OCI-LY7 (cell line): Measurements from ENCODE around the gene LRBA. TPM values are rescaled to one million over a fixed set of nuclear protein-coding genes. Genes with fewer than 3 reads are reported as not detected.

Experiments
- BruUV-seq: library from RNA; stranded (reverse); fragments of 400-500 nt; replicated peaks from 2 replicates; lab custom pipeline; 2021; lab: Mats Ljungman, UMichigan
- CTCF ChIA-PET: fragments of 300-600 bp; sonication (Branson Sonifier 250); formaldehyde crosslinking; loops from one replicate; lab custom pipeline; 2022; ENCODE audit warnings: antibody characterized with exemption; ENCODE audit not compliant: unreplicated experiment; lab: Charles Lee
- POLR2A ChIA-PET: fragments of 300-600 bp; sonication (Branson Sonifier 250); formaldehyde crosslinking; loops from one replicate; lab custom pipeline; 2022; ENCODE audit warnings: antibody characterized with exemption; lab: Charles Lee
- DNase-seq: peaks from one replicate; pipeline ENCODE4 v3.0.0-alpha.2; 2015; ENCODE audit warnings: low spot score
- H2AFZ ChIP-seq: fragments of 200-600 bp; sonication (generic), shearing (Covaris generic); 2 replicates; pipeline ENCODE4 v1.6.1; 2014; ENCODE audit warnings: mild to moderate bottlenecking, antibody characterized with exemption, low read length, moderate library complexity
- H3K27ac ChIP-seq: fragments of 200-600 bp; sonication (generic); 2 replicates; pipeline ENCODE4 v1.5.1; 2014; ENCODE audit warnings: mixed run types, low read depth, mild to moderate bottlenecking, moderate library complexity, low read length, inconsistent platforms; ENCODE audit not compliant: poor library complexity, severe bottlenecking
- H3K36me3 ChIP-seq: fragments of 200-600 bp; sonication (generic); 2 replicates; pipeline ENCODE4 v1.6.1; 2014; ENCODE audit warnings: mild to moderate bottlenecking, antibody characterized with exemption, low read length, moderate library complexity, mixed read lengths; ENCODE audit not compliant: insufficient read depth
- H3K4me1 ChIP-seq: fragments of 200-600 bp; sonication (generic); 2 replicates; pipeline ENCODE4 v1.5.1; 2014; ENCODE audit warnings: mild to moderate bottlenecking, low read length; ENCODE audit not compliant: insufficient read depth, poor library complexity, severe bottlenecking
- H3K4me2 ChIP-seq: fragments of 200-600 bp; sonication (generic); 2 replicates; pipeline ENCODE4 v1.6.1; 2014; ENCODE audit warnings: mild to moderate bottlenecking, low read length
- H3K4me3 ChIP-seq: fragments of 200-600 bp; sonication (generic); 2 replicates; pipeline ENCODE4 v1.5.1; 2014; ENCODE audit warnings: mild to moderate bottlenecking, low read depth, low read length; ENCODE audit not compliant: poor library complexity, severe bottlenecking
- H3K79me2 ChIP-seq: fragments of 200-600 bp; sonication (generic); 2 replicates; pipeline ENCODE4 v1.6.1; 2016; ENCODE audit warnings: low read depth, mild to moderate bottlenecking, low read length, moderate library complexity, mixed read lengths; ENCODE audit not compliant: insufficient read depth
- H3K9me2 ChIP-seq: fragments of 200-600 bp; sonication (generic); 2 replicates; pipeline ENCODE4 v1.6.1; 2016; ENCODE audit warnings: mild to moderate bottlenecking, low read length, mixed read lengths; ENCODE audit not compliant: insufficient read depth
- H3K9me3 ChIP-seq: fragments of 200-600 bp; sonication (generic); 2 replicates; pipeline ENCODE4 v1.6.1; 2014; ENCODE audit warnings: mild to moderate bottlenecking, mixed run types, low read length, mixed read lengths
- H4K20me1 ChIP-seq: fragments of 200-600 bp; sonication (generic); 2 replicates; pipeline ENCODE4 v1.6.1; 2014; ENCODE audit warnings: mild to moderate bottlenecking, antibody characterized with exemption, low read length, moderate library complexity, mixed read lengths; ENCODE audit not compliant: insufficient read depth
- EZH2phosphoT487 ChIP-seq: fragments of 200-600 bp; sonication (generic); IDR thresholded peaks from 2 replicates; pipeline ENCODE4 v1.6.1; 2018; ENCODE audit warnings: low read depth, borderline replicate concordance, mild to moderate bottlenecking, mixed run types, antibody characterized with exemption, low read length, moderate library complexity, mixed read lengths
- intact Hi-C: fragments of 100-400 bp; cut with micrococcal nuclease; formaldehyde crosslinking; loops from one replicate; pipeline ENCODE4 v1.10.0; 2022; ENCODE audit not compliant: unreplicated experiment
- total RNA-seq, 2 experiments: library from RNA; depleted of rRNA in 1 of 2; stranded (reverse); fragments of >200 nt in 1 of 2; shearing (Covaris generic) in 1 of 2; gene quantifications; 2 replicates each; pipeline ENCODE4 v1.2.3, GENCODE V29; 2014 to 2022
- TF ChIP-seq, protein P1 (sequence below): fragments of 200-600 bp; sonication (generic); conservative IDR thresholded peaks from 2 replicates; pipeline ENCODE4 v1.5.1; 2014; ENCODE audit warnings: mild to moderate bottlenecking, antibody characterized with exemption, low read length, moderate library complexity, mixed read lengths

Gene LRBA
- total RNA-seq, 2 experiments from 2014 or later: 60.4 to 66.7 TPM

GRCh38 chr4:150219841-150220240 lies 795.2 kb downstream of the LRBA start:
- ChIA-PET CTCF (no interaction called here), POLR2A (interaction anchor here (0.5 to 0.7 kb wide), 2 partner anchors 21 to 37 kb away, joined by 3 read pairs; no protein-coding TSS in a partner anchor)
- no TSS peak for BruUV-seq

GRCh38 chr4:150218447-150218846 lies 796.6 kb downstream of the LRBA start:
- Histone ChIP-seq H3K4me2 (no peak overlapping the region), H3K9me2 (no peaks in the 10 kb centered on the region), H3K36me3 (no peaks in the 10 kb centered on the region), H3K27ac (no peak overlapping the region), H3K79me2 (no peaks in the 10 kb centered on the region), H3K4me1 (no peaks in the 10 kb centered on the region), H2AFZ (no peak overlapping the region), H4K20me1 (no peaks in the 10 kb centered on the region), H3K9me3 (no peaks in the 10 kb centered on the region), H3K4me3 (no peak overlapping the region)
- CTCF ChIA-PET: no interaction called here
- TF ChIP-seq EZH2phosphoT487: no peak
- TF ChIP-seq, protein P1, sequence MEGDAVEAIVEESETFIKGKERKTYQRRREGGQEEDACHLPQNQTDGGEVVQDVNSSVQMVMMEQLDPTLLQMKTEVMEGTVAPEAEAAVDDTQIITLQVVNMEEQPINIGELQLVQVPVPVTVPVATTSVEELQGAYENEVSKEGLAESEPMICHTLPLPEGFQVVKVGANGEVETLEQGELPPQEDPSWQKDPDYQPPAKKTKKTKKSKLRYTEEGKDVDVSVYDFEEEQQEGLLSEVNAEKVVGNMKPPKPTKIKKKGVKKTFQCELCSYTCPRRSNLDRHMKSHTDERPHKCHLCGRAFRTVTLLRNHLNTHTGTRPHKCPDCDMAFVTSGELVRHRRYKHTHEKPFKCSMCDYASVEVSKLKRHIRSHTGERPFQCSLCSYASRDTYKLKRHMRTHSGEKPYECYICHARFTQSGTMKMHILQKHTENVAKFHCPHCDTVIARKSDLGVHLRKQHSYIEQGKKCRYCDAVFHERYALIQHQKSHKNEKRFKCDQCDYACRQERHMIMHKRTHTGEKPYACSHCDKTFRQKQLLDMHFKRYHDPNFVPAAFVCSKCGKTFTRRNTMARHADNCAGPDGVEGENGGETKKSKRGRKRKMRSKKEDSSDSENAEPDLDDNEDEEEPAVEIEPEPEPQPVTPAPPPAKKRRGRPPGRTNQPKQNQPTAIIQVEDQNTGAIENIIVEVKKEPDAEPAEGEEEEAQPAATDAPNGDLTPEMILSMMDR: no peak
- intact Hi-C loops: no loop called here
- BruUV-seq: no TSS peak
- DNase-seq: no peak
- POLR2A ChIA-PET: interaction anchor here (0.6 kb wide), 2 partner anchors 329 to 475 kb away, joined by 4 to 6 read pairs; no protein-coding TSS in a partner anchor

More at GRCh38 chr4:150219841-150220240, 795.2 kb downstream of the LRBA start:
- Histone ChIP-seq H3K4me3 (no peak overlapping the region), H3K79me2 (no peaks in the 10 kb centered on the region), H3K9me3 (no peaks in the 10 kb centered on the region), H3K4me2 (no peak overlapping the region), H3K36me3 (no peaks in the 10 kb centered on the region), H3K4me1 (no peaks in the 10 kb centered on the region), H2AFZ (no peak overlapping the region), H3K9me2 (no peaks in the 10 kb centered on the region), H3K27ac (no peak overlapping the region), H4K20me1 (no peaks in the 10 kb centered on the region)
- intact Hi-C loops: no loop called here
- DNase-seq: no peak
- TF ChIP-seq, protein P1: no peak

DNA sequence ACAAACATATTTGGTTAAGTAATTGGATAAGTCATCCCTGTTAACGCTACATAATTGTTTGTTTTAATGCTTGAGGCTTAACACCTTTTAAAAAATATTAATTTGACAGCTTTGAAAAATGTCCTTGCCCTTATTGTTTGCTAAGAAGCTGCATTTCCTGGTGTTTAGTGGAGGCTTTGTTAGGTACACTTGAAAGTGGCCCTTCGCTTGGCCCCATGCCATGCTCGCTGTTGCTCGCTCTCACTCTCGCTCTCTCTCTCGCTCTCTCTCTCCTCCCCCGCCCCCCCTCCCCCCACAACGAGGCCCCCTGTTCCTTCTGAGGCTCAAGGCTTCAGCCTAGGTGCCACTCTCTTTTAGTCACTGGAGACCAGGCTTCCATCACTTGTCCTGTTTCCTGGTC lies 797.3 kb downstream of the LRBA start:
- H3K9me3 ChIP-seq: no peaks in the 10 kb centered on the region
- no peak overlapping the region for H3K27ac ChIP-seq
- H3K9me2 ChIP-seq: no peaks in the 10 kb centered on the region
- no peaks in the 10 kb centered on the region for H3K79me2 ChIP-seq
- no TSS peak for BruUV-seq
- ChIA-PET CTCF (no interaction called here), POLR2A (interaction anchor here (0.6 to 1.1 kb wide), 3 partner anchors 9 to 475 kb away, joined by 3 to 6 read pairs (median 4); no protein-coding TSS in a partner anchor)
- intact Hi-C loops: no loop called here
- H3K4me3 ChIP-seq: no peak overlapping the region
- H4K20me1 ChIP-seq: no peaks in the 10 kb centered on the region
- H3K36me3 ChIP-seq: no peaks in the 10 kb centered on the region
- no peak overlapping the region for H3K4me2 ChIP-seq
- TF ChIP-seq EZH2phosphoT487: no peak
- TF ChIP-seq, protein P1: no peak
- no peaks in the 10 kb centered on the region for H3K4me1 ChIP-seq
- H2AFZ ChIP-seq: no peak overlapping the region
- no peak for DNase-seq
